Measurements from ENCODE around the gene TMEM54. TPM values are rescaled to one million over a fixed set of nuclear protein-coding genes. Genes with fewer than 3 reads are reported as not detected.
A peak's percentile ranks its signal among the peaks of the same experiment; 100 is the strongest.

Gene TMEM54
- total RNA-seq, 2 donors from 2014 or later: 96.2 to 239 TPM

GRCh38 chr1:32888677-32889420 lies 12.3 kb downstream of the TMEM54 start:
- Histone ChIP-seq H3K27me3 (replicated peaks; ENCODE audit: insufficient read depth) (peaks cover 22% of the 10 kb centered on the region), H3K9me3 (no peaks in the 10 kb centered on the region), H3K4me1 (replicated peaks) (no peaks in the 10 kb centered on the region), H3K4me3 (no peak overlapping the region), H3K36me3 (no peaks in the 10 kb centered on the region), H3K27ac (no peak overlapping the region)
- intact Hi-C loops (cut with DNase I): no loop called here
- WGBS: 94% methylated on average over 23 of the region's 24 CpGs
- DNase-seq (ENCODE audit: low spot score): no peak
- TF ChIP-seq POLR2AphosphoS5 (IDR thresholded peaks at IDR 0.05): no peak
- no peak for TF ChIP-seq CTCF (IDR thresholded peaks at IDR 0.05)
- TF ChIP-seq POLR2A (IDR thresholded peaks at IDR 0.05): no peak

DNA sequence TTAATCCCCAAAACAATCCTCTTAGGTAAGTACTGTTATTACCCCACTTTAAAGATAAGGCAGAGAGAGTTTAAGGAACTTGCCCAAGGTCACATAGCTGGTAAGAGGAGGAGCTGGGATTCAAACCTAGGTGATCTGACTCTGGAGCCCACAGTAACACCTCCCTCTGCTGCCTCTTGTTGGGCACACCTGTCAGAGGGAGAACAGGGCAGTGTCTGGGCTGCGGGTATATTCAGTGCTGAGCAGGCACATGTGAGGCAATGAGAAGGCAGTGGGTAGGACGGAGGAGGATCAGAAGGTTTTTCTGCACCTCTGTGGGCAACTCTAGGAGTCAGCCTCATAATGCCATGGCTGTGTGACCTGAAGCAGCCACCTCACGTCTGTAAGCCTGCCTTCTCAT lies 13.1 kb downstream of the TMEM54 start:
- Histone ChIP-seq H3K27ac (no peak overlapping the region), H3K4me1 (replicated peaks) (no peaks in the 10 kb centered on the region), H3K9me3 (no peaks in the 10 kb centered on the region), H3K27me3 (replicated peaks; ENCODE audit: insufficient read depth) (peaks cover 22% of the 10 kb centered on the region), H3K4me3 (no peak overlapping the region), H3K36me3 (no peaks in the 10 kb centered on the region)
- DNase-seq (ENCODE audit: low spot score): no peak
- no peak for TF ChIP-seq POLR2A (IDR thresholded peaks at IDR 0.05)
- WGBS: 83% methylated on average over 3 of the region's 3 CpGs
- intact Hi-C loops (cut with DNase I): no loop called here

DNA sequence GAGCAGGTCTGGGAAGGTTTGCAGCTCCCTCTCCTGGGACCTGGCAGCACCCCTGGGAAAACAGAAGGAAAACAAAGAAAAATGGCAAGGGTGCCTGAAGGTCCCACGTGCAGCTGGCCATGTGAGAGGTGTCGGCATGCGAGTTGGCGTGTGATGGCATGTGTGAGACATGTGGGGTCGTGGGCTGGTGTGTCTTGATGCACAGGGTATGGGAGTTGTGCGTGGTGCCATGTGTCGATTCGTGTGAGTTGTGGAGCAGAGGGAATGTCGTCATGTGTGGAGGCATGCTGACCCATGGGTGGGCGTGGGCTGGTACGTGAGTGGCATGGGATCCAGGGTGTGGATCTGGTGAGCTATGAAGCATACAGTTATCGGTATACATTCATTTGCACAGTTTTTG lies 13.6 kb downstream of the TMEM54 start:
- no peak overlapping the region for H3K4me3 ChIP-seq
- no peak overlapping the region for H3K27ac ChIP-seq
- peaks cover 22% of the 10 kb centered on the region for H3K27me3 ChIP-seq (replicated peaks; ENCODE audit: insufficient read depth)
- intact Hi-C loops (cut with DNase I): no loop called here
- no peak for DNase-seq (ENCODE audit: low spot score)
- H3K4me1 ChIP-seq (replicated peaks): no peaks in the 10 kb centered on the region
- 67% methylated on average over 12 of the region's 12 CpGs for WGBS
- H3K36me3 ChIP-seq: no peaks in the 10 kb centered on the region
- H3K9me3 ChIP-seq: no peaks in the 10 kb centered on the region
- no peak for TF ChIP-seq CTCF (IDR thresholded peaks at IDR 0.05)
- TF ChIP-seq POLR2AphosphoS5 (IDR thresholded peaks at IDR 0.05): no peak

DNA sequence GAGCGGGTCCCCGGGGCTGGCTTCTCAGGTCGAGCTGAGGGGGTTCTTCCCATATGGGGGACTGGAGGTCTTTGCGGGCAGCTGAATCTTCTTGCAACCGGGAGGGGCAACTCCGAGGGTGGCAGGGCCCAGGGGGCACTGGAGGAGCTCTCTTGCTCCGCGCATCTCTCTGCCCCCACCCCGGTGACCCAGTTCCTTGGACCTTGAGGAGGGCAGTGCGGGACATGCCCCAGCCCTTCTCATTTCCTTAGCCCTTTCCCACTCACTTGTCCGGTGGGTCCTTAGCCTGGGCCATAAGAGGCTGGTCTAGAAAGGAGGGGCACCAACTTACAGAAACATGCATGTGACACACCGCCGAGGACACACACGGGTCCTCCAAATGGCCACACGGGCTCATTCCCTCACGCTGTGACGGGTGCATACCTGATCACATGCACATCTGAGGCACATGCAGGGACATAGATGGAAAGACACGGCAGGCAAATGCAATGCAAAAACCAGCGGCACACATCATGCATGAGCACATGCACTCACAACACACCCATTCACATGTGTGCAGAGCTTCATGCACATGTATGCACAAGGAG lies 14.3 kb downstream of the TMEM54 start:
- no peak for DNase-seq (ENCODE audit: low spot score)
- TF ChIP-seq CTCF (IDR thresholded peaks at IDR 0.05) (no peak), POLR2A (IDR thresholded peaks at IDR 0.05) (no peak), POLR2AphosphoS5 (IDR thresholded peaks at IDR 0.05) (no peak)
- H3K27ac ChIP-seq: no peak overlapping the region
- 44% methylated on average over 18 of the region's 19 CpGs for WGBS
- no peaks in the 10 kb centered on the region for H3K9me3 ChIP-seq
- H3K4me3 ChIP-seq: no peak overlapping the region
- peaks cover 22% of the 10 kb centered on the region for H3K27me3 ChIP-seq (replicated peaks; ENCODE audit: insufficient read depth)
- no peaks in the 10 kb centered on the region for H3K36me3 ChIP-seq
- intact Hi-C loops (cut with DNase I): no loop called here
- no peaks in the 10 kb centered on the region for H3K4me1 ChIP-seq (replicated peaks)

- no peaks in the 10 kb centered on the region for H3K9me3 ChIP-seq
- WGBS: under 1% methylated on average over 44 of the region's 79 CpGs
These were observed 15.0 kb downstream of the TMEM54 start, which contains the start of gene HPCA for GRCh38 chr1:32886004-32886827. TSS of gene HPCA (plus strand) at chr1:32886491. CDS start at chr1:32888899, 2,408 bp downstream.

More at GRCh38 chr1:32886004-32886827, 15.0 kb downstream of the TMEM54 start, which contains the start of gene HPCA:
- TF ChIP-seq POLR2A (IDR thresholded peaks at IDR 0.05): no peak
- no peak for TF ChIP-seq POLR2AphosphoS5 (IDR thresholded peaks at IDR 0.05)
- TF ChIP-seq CTCF (IDR thresholded peaks at IDR 0.05): peak in 2 of 4 experiments; percentile 13 to 52
- H3K27me3 ChIP-seq (replicated peaks; ENCODE audit: insufficient read depth): peaks cover 22% of the 10 kb centered on the region
- no peak within 1 kb of the TSS for H3K27ac ChIP-seq
- no peak for DNase-seq (ENCODE audit: low spot score)
- no peaks in the 10 kb centered on the region for H3K4me1 ChIP-seq (replicated peaks)
- peak within 1 kb of the TSS in 1 of 2 donors; percentile 19 for H3K4me3 ChIP-seq
- no peaks in the 10 kb centered on the region for H3K36me3 ChIP-seq
- intact Hi-C loops (cut with DNase I): no loop called here

Data from prostate gland (tissue), 2 donors.